Measurements from ENCODE around the gene RYR3.

Gene RYR3

GRCh38 chr15:33543957-33544356, 233.2 kb downstream of the RYR3 start:
- TF ChIP-seq CTCF (IDR thresholded peaks at IDR 0.05): no peak
- no peak for TF ChIP-seq ZFX (IDR thresholded peaks at IDR 0.05; ENCODE audit: borderline replicate concordance)
- H3K27ac ChIP-seq: no peak overlapping the region

GRCh38 chr15:33545866-33546265, 235.1 kb downstream of the RYR3 start:
- TF ChIP-seq CTCF (IDR thresholded peaks at IDR 0.05) (no peak), ZFX (IDR thresholded peaks at IDR 0.05; ENCODE audit: borderline replicate concordance) (no peak)

GRCh38 chr15:33547876-33548275, 237.1 kb downstream of the RYR3 start:
- no peak overlapping the region for H3K27ac ChIP-seq
- TF ChIP-seq ZFX (IDR thresholded peaks at IDR 0.05; ENCODE audit: borderline replicate concordance): no peak
- TF ChIP-seq CTCF (IDR thresholded peaks at IDR 0.05): no peak

More at GRCh38 chr15:33545866-33546265, 235.1 kb downstream of the RYR3 start:
- no peak overlapping the region for H3K27ac ChIP-seq

- TF ChIP-seq ZFX (IDR thresholded peaks at IDR 0.05; ENCODE audit: borderline replicate concordance) (no peak), CTCF (IDR thresholded peaks at IDR 0.05) (no peak)
- H3K27ac ChIP-seq: no peak overlapping the region
These were observed 241.1 kb downstream of the RYR3 start for GRCh38 chr15:33551860-33552259.

GRCh38 chr15:33553157-33553556, 242.4 kb downstream of the RYR3 start:
- no peak overlapping the region for H3K27ac ChIP-seq

GRCh38 chr15:33559207-33559890, 248.6 kb downstream of the RYR3 start:
- TF ChIP-seq CTCF (IDR thresholded peaks at IDR 0.05) (no peak), ZFX (IDR thresholded peaks at IDR 0.05; ENCODE audit: borderline replicate concordance) (no peak)
- H3K27ac ChIP-seq: no peak overlapping the region

More at GRCh38 chr15:33553157-33553556, 242.4 kb downstream of the RYR3 start:
- no peak for TF ChIP-seq CTCF (IDR thresholded peaks at IDR 0.05)
- TF ChIP-seq ZFX (IDR thresholded peaks at IDR 0.05; ENCODE audit: borderline replicate concordance): no peak

GRCh38 chr15:33561407-33561806, 250.6 kb downstream of the RYR3 start:
- H3K27ac ChIP-seq: no peak overlapping the region
- TF ChIP-seq ZFX (IDR thresholded peaks at IDR 0.05; ENCODE audit: borderline replicate concordance): no peak
- TF ChIP-seq CTCF (IDR thresholded peaks at IDR 0.05): no peak
